Lung (tissue), 12 donors: Measurements from ENCODE around the gene CCDC9B. TPM values are rescaled to one million over a fixed set of nuclear protein-coding genes. Genes with fewer than 3 reads are reported as not detected.
A peak's percentile ranks its signal among the peaks of the same experiment; 100 is the strongest.

ENCODE experiments used
- ATAC-seq: fragments of 200-7000 bp; cut with Tn5 transposase; one replicate; pipeline ENCODE4 v1.9.1; 2020; ENCODE audit warnings: moderate number of reproducible peaks; ENCODE audit not compliant: insufficient read depth, low FRiP score
- DNase-seq, 3 donors: peaks; one replicate each; pipeline ENCODE4 v3.0.0-alpha.2; 2013 to 2017
- H3K27ac ChIP-seq, 2 donors: one replicate each; pipeline ENCODE4 v1.5.1; 2013; ENCODE audit warnings: mild to moderate bottlenecking in 2 of 2, moderate library complexity in 2 of 2, control low read depth in 1 of 2, inconsistent platforms in 1 of 2, low read depth in 1 of 2, low read length in 1 of 2
- H3K27me3 ChIP-seq, 3 donors: one replicate each; pipeline ENCODE4 v1.5.1; 2013; ENCODE audit warnings: low read length in 2 of 3; ENCODE audit not compliant: control insufficient read depth in 3 of 3, insufficient read depth in 3 of 3
- H3K36me3 ChIP-seq, 4 donors: one replicate each; pipeline ENCODE4 v1.5.1; 2013; ENCODE audit warnings: low read length in 4 of 4, mild to moderate bottlenecking in 1 of 4, moderate library complexity in 1 of 4; ENCODE audit not compliant: control insufficient read depth in 4 of 4, insufficient read depth in 4 of 4
- H3K4me1 ChIP-seq, 5 donors: one replicate each; pipeline ENCODE4 v1.5.1; 2013; ENCODE audit warnings: low read length in 5 of 5, mild to moderate bottlenecking in 2 of 5, moderate library complexity in 1 of 5; ENCODE audit not compliant: control insufficient read depth in 5 of 5, insufficient read depth in 5 of 5
- H3K4me3 ChIP-seq: one replicate; pipeline ENCODE4 v1.5.1; 2013; ENCODE audit warnings: mild to moderate bottlenecking, control low read depth, moderate library complexity
- H3K9ac ChIP-seq, 2 donors: one replicate each; pipeline ENCODE4 v1.5.1; 2013; ENCODE audit warnings: low read length in 2 of 2, control low read depth in 1 of 2; ENCODE audit not compliant: insufficient read depth in 1 of 2
- H3K9me3 ChIP-seq, 4 donors: one replicate each; pipeline ENCODE4 v1.5.1; 2013; ENCODE audit warnings: low read length in 3 of 4, mild to moderate bottlenecking in 1 of 4, moderate library complexity in 1 of 4; ENCODE audit not compliant: control insufficient read depth in 4 of 4, insufficient read depth in 3 of 4
- WGBS, 2 donors: extraction: QIAGEN DNeasy Blood & Tissue Kit; methylation state at CpG; one replicate each; pipeline ENCODE4 v1.1.7; 2013; 5-methylcytosine and 5-hydroxymethylcytosine counted together
- polyA plus RNA-seq, 2 donors: library from polyadenylated mRNA; stranded (reverse); fragments of 200-250 nt; gene quantifications; one replicate each; pipeline ENCODE4 v1.2.1, GENCODE V29; 2013
- total RNA-seq, 2 donors: library from RNA; depleted of rRNA in 1 of 2; stranded (reverse); fragments of >200 nt in 1 of 2; gene quantifications; one replicate each; pipeline ENCODE4 v1.2.1, GENCODE V29; 2014 to 2021
- TF ChIP-seq, protein P1 (sequence below): IDR thresholded peaks from 2 replicates; pipeline ENCODE4 v1.5.1; 2012; ENCODE audit warnings: mild to moderate bottlenecking; ENCODE audit errors: control extremely low read depth, extremely low read depth
- donor health status: control.
- donor health status: control.
- donor health status: Bipolar disorder and iron deficiency.
- donor health status: healthy.
- donor health status: DM: yes; HTN: yes; CAD: no.

CCDC9B gene
- total and polyA plus RNA-seq, 4 donors = 4.4 to 42.1 (median 14.9) TPM

DNA sequence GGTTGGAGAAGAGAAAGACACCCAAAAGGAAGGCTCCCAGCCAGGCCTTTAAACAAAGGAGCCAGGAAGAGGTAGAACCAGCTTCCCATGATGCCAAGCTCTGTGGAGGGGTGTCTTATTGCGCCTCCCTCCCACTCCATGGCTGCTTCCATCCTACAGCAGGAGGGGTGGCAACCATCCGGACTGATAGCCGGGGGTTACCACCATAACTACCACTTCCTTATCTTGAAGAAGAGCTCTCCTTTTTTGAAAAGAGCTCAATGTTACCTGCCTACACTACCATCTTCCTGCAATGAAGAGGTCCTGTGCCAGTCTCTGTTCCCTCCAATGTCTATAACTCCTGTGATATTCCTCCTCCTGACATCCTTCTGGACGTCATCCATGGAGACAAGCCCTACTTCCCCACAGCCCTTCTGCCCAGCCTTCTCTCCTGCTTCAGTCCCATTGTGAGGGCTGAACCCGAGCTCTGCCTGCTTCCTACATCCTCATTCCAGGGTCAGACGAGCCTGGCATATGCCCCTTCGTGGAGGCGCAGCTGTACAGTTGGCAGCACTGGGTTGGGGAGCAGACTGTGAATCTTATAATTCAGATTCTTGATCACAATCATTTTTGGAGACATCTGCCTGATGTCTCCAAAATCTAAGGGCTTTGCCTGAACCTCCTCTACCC, 8.5 kb downstream of the CCDC9B start:
- peaks cover 0 to 17% (median 0%) of the 10 kb centered on the region in 4 donors for H3K36me3 ChIP-seq
- ATAC-seq = no peak
- 62 to 65% methylated on average over 8 of the region's 8 CpGs for WGBS, 2 donors
- H3K27ac ChIP-seq = peak overlapping the region in 1 of 2 donors; percentile 58
- H3K9ac ChIP-seq = no peak overlapping the region
- H3K4me1 ChIP-seq = peaks cover 18 to 57% (median 43%) of the 10 kb centered on the region in 5 donors
- H3K4me3 ChIP-seq = no peak overlapping the region
- TF ChIP-seq, protein P1, sequence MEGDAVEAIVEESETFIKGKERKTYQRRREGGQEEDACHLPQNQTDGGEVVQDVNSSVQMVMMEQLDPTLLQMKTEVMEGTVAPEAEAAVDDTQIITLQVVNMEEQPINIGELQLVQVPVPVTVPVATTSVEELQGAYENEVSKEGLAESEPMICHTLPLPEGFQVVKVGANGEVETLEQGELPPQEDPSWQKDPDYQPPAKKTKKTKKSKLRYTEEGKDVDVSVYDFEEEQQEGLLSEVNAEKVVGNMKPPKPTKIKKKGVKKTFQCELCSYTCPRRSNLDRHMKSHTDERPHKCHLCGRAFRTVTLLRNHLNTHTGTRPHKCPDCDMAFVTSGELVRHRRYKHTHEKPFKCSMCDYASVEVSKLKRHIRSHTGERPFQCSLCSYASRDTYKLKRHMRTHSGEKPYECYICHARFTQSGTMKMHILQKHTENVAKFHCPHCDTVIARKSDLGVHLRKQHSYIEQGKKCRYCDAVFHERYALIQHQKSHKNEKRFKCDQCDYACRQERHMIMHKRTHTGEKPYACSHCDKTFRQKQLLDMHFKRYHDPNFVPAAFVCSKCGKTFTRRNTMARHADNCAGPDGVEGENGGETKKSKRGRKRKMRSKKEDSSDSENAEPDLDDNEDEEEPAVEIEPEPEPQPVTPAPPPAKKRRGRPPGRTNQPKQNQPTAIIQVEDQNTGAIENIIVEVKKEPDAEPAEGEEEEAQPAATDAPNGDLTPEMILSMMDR = no peak
- no peak for DNase-seq
- no peaks in the 10 kb centered on the region for H3K9me3 ChIP-seq
- H3K27me3 ChIP-seq = no peaks in the 10 kb centered on the region

DNA sequence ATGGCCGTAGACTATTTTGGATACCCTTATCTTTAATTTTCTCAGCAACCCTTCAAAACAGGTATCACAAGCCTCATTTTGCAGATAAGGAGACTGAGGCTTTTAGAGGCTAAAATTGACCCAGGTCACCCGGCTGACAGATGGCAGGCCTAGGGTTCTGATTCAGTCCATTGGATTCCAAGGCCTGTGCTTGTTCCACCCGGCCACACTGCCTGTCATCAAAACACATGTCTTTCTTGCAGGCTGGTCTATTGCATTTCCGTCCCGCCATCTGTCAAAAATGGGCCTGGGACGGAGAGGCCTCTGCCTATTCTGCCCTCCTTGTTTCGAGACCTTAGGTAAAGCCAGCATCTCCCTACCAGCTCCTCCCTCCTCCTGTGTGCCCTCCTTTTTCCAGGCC, 9.1 kb downstream of the CCDC9B start:
- H3K9ac ChIP-seq = no peak overlapping the region
- peaks cover 21 to 57% (median 43%) of the 10 kb centered on the region in 5 donors for H3K4me1 ChIP-seq
- peak overlapping the region in 1 of 2 donors; percentile 58 for H3K27ac ChIP-seq
- no peak overlapping the region for H3K4me3 ChIP-seq
- DNase-seq (no peak), ATAC-seq (no peak)
- H3K9me3 ChIP-seq = no peaks in the 10 kb centered on the region
- TF ChIP-seq, protein P1 = no peak
- H3K27me3 ChIP-seq = no peaks in the 10 kb centered on the region
- H3K36me3 ChIP-seq = peaks cover 0 to 15% (median 2%) of the 10 kb centered on the region in 4 donors
- 96% methylated on average over 7 of the region's 7 CpGs for WGBS, 2 donors

DNA sequence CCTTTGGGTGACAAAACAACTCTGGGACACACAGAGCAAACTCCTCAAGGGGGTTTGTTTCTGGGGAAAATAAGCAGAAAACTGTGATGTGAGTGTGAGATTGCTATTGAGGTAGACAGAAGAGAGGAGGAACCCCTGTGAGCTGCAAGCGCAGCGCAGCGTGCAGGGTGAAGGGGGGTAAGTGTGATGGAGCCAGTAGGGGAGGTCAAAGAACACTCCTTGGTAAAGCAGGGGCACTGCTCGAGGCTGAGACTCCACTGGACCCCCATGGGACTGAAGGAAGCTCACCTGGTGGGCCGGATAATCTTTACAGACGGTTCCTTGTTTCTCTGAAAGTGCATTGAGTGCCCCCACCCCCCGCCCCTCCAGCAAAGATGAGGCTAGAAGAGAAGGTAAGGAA, 9.7 kb downstream of the CCDC9B start:
- Histone ChIP-seq H3K36me3 (peaks cover 0 to 10% (median 3%) of the 10 kb centered on the region in 4 donors), H3K9ac (no peak overlapping the region), H3K27ac (peak overlapping the region; percentile 64 to 76), H3K9me3 (no peaks in the 10 kb centered on the region), H3K4me3 (no peak overlapping the region), H3K27me3 (no peaks in the 10 kb centered on the region), H3K4me1 (peaks cover 21 to 53% (median 43%) of the 10 kb centered on the region in 5 donors)
- ATAC-seq (no peak), DNase-seq (no peak)
- TF ChIP-seq, protein P1 = no peak
- 93% methylated on average over 7 of the region's 7 CpGs for WGBS, 2 donors
